B cell (primary cell): ENCODE measurements around the gene B9D1. TPM values are rescaled to one million over a fixed set of nuclear protein-coding genes. Genes with fewer than 3 reads are reported as not detected.

Source experiments
- ATAC-seq: fragments of 200-7000 bp; cut with Tn5 transposase; one replicate; pipeline ENCODE4 v1.10.0; 2021; ENCODE audit warnings: low read depth, mild to moderate bottlenecking, moderate number of reproducible peaks, moderate library complexity
- CTCF ChIA-PET: fragments of 350-600 bp; sonication (Branson Sonifier 250); formaldehyde crosslinking; loops from one replicate; lab custom pipeline; 2021; ENCODE audit warnings: antibody characterized with exemption, inconsistent platforms; lab: Charles Lee
- POLR2A ChIA-PET: fragments of 350-600 bp; sonication (Branson Sonifier 250); formaldehyde crosslinking; loops from one replicate; lab custom pipeline; 2021; ENCODE audit warnings: antibody characterized with exemption; lab: Charles Lee
- DNase-seq: peaks from one replicate; pipeline ENCODE4 v3.0.0; 2013
- H2AFZ ChIP-seq: 2 replicates; pipeline ENCODE4 v1.6.1; 2012; ENCODE audit warnings: mild to moderate bottlenecking, low read depth, low read length; ENCODE audit not compliant: insufficient read depth, poor library complexity, severe bottlenecking
- H3K27ac ChIP-seq, 2 donors: 1 replicate in 1 of 2; 2 replicates in 1 of 2; pipeline ENCODE4 v1.5.1; 2012 to 2013; ENCODE audit warnings: low read length in 2 of 2, mild to moderate bottlenecking in 2 of 2, moderate library complexity in 1 of 2
- H3K27me3 ChIP-seq, 4 experiments: fragments of 200-600 bp in 1 of 4; sonication (generic) in 1 of 4; replicated peaks in 1 of 4; 1 replicate in 2 of 4; 2 replicates in 2 of 4; pipeline versions ENCODE4 v1.6.1 to v1.7.0; 2013 to 2016; ENCODE audit warnings: low read length in 3 of 4, mild to moderate bottlenecking in 2 of 4, mixed read lengths in 1 of 4, moderate library complexity in 1 of 4; ENCODE audit not compliant: insufficient read depth in 4 of 4, control insufficient read depth in 3 of 4; ENCODE audit errors: control extremely low read depth in 1 of 4
- H3K36me3 ChIP-seq, 2 experiments: replicated peaks in 1 of 2; 1 replicate in 1 of 2; 2 replicates in 1 of 2; pipeline versions ENCODE4 v1.6.1 to v1.7.1; 2013; ENCODE audit warnings: low read length in 1 of 2; ENCODE audit not compliant: insufficient read depth in 2 of 2, control insufficient read depth in 1 of 2; ENCODE audit errors: control extremely low read depth in 1 of 2, extremely low read depth in 1 of 2
- H3K4me1 ChIP-seq, 2 donors: fragments of 200-600 bp in 1 of 2; sonication (generic) in 1 of 2; 1 replicate in 1 of 2; 2 replicates in 1 of 2; pipeline versions ENCODE4 v1.5.1 to v1.6.1; 2013 to 2017; ENCODE audit warnings: low read length in 2 of 2; ENCODE audit not compliant: control insufficient read depth in 2 of 2, insufficient read depth in 2 of 2
- H3K4me2 ChIP-seq: replicated peaks from 2 replicates; pipeline ENCODE3; 2012; ENCODE audit warnings: mild to moderate bottlenecking, low read depth, low read length; ENCODE audit not compliant: poor library complexity, severe bottlenecking
- H3K4me3 ChIP-seq, 5 experiments: fragments of 200-600 bp in 1 of 5; sonication (generic) in 1 of 5; 1 replicate in 3 of 5; 2 replicates in 2 of 5; pipeline versions ENCODE4 v1.5.1 to v1.7.0; 2011 to 2016; ENCODE audit warnings: low read length in 4 of 5, mild to moderate bottlenecking in 4 of 5, low read depth in 2 of 5, control low read depth in 1 of 5, moderate library complexity in 1 of 5; ENCODE audit not compliant: insufficient read depth in 1 of 5; ENCODE audit errors: control extremely low read depth in 1 of 5, extremely low read depth in 1 of 5
- H3K79me2 ChIP-seq: fragments of 200-600 bp; sonication (generic); one replicate; pipeline ENCODE4 v1.6.0; 2016; ENCODE audit warnings: low read length; ENCODE audit not compliant: control insufficient read depth, insufficient read depth
- H3K9ac ChIP-seq: fragments of 200-600 bp; sonication (generic); 2 replicates; pipeline ENCODE4 v1.6.1; 2017; ENCODE audit warnings: mild to moderate bottlenecking, low read length, moderate library complexity
- H3K9me3 ChIP-seq, 3 donors: one replicate each; pipeline versions ENCODE4 v1.6.1 to v1.7.1; 2013; ENCODE audit warnings: low read length in 2 of 3; ENCODE audit not compliant: control insufficient read depth in 2 of 3, insufficient read depth in 1 of 3; ENCODE audit errors: control extremely low read depth in 1 of 3
- H4K20me1 ChIP-seq: 2 replicates; pipeline ENCODE4 v1.6.0; 2012; ENCODE audit warnings: mild to moderate bottlenecking, low read length; ENCODE audit not compliant: insufficient read depth, control insufficient read depth, poor library complexity, severe bottlenecking
- H3K27ac Mint-ChIP-seq: one replicate; pipeline ENCODE4 v1.8.0; 2021; ENCODE audit warnings: mixed read lengths
- H3K27me3 Mint-ChIP-seq: one replicate; pipeline ENCODE4 v1.8.0; 2021; ENCODE audit warnings: mixed read lengths
- H3K4me1 Mint-ChIP-seq: one replicate; pipeline ENCODE4 v1.8.0; 2021; ENCODE audit warnings: mixed read lengths
- H3K4me3 Mint-ChIP-seq: one replicate; pipeline ENCODE4 v1.8.0; 2021; ENCODE audit warnings: mixed read lengths
- H3K9me3 Mint-ChIP-seq: one replicate; pipeline ENCODE4 v1.8.0; 2022; ENCODE audit warnings: mixed read lengths; ENCODE audit not compliant: insufficient read depth
- CTCF ChIP-seq: fragments of 200-600 bp; IDR thresholded peaks from one replicate; pipeline ENCODE4 v1.8.0; 2022; ENCODE audit warnings: antibody characterized with exemption, mild to moderate bottlenecking
- EZH2 ChIP-seq: IDR thresholded peaks from 2 replicates; pipeline ENCODE4 v1.6.1; 2012; ENCODE audit warnings: borderline replicate concordance, low read depth, mild to moderate bottlenecking, moderate library complexity, low read length; ENCODE audit not compliant: insufficient read depth, poor library complexity, severe bottlenecking
- WGBS: methylation state at CpG from one replicate; pipeline ENCODE4 v1.1.5; 2013; ENCODE audit warnings: missing lambda C conversion rate; ENCODE audit not compliant: insufficient coverage; 5-methylcytosine and 5-hydroxymethylcytosine counted together
- intact Hi-C: fragments of 100-400 bp; cut with micrococcal nuclease; formaldehyde crosslinking; loops from one replicate; pipeline ENCODE4 v1.10.0; 2022
- polyA plus RNA-seq: library from polyadenylated mRNA; depleted of rRNA; stranded (reverse); fragments of >200 nt; gene quantifications from 2 replicates; pipeline ENCODE4 v1.2.3, GENCODE V29; 2012
- total RNA-seq, 2 donors: library from RNA; stranded (reverse); fragments of 120-200 nt in 1 of 2; gene quantifications; 1 replicate in 1 of 2; 2 replicates in 1 of 2; pipeline versions ENCODE4 v1.2.3 to v1.2.4, GENCODE V29; 2013 to 2022

The B9D1 gene
- total and polyA plus RNA-seq, 2 donors (not counting 1 experiment from before 2014, with no cell fraction given), result 2.5 to 6.9 TPM

DNA sequence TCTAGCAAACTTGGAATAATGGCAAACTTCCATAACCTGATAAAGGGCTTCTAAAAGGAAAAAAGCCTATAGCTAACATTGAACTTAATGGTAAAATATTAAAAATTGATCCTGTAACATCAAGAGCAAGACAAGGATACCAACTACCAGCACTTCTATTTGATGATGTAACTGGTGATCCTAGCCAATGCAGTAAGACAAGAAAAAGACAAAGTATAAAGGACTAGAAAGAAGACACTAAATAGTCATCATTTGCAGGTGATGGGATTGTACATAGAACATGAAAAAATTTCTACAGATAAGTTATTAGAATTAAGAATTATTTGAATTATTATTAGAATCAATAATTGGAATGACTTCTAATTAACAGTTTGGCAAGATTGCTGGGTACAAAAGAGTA, 37.0 kb downstream of the B9D1 start:
- intact Hi-C loops, result no loop called here
- no peak overlapping the region for H3K4me3 Mint-ChIP-seq
- POLR2A ChIA-PET, result no interaction called here
- H2AFZ ChIP-seq, result no peak overlapping the region
- H4K20me1 ChIP-seq, result no peaks in the 10 kb centered on the region
- DNase-seq (no peak), ATAC-seq (no peak)
- no peaks in the 10 kb centered on the region for H3K79me2 ChIP-seq
- no peaks in the 10 kb centered on the region for H3K36me3 ChIP-seq
- H3K27ac Mint-ChIP-seq, result no peak overlapping the region
- H3K9me3 Mint-ChIP-seq, result peaks cover 3% of the 10 kb centered on the region
- no peak for TF ChIP-seq CTCF
- H3K27ac ChIP-seq, result no peak overlapping the region
- H3K27me3 Mint-ChIP-seq, result peaks cover 3% of the 10 kb centered on the region
- peaks cover 4 to 10% (median 5%) of the 10 kb centered on the region in 3 donors for H3K9me3 ChIP-seq
- H3K4me1 Mint-ChIP-seq, result no peaks in the 10 kb centered on the region
- CTCF ChIA-PET, result interaction anchor here (1.6 kb wide), 1 partner anchor 12 kb away, joined by 5 read pairs; no protein-coding TSS in a partner anchor
- no peak overlapping the region for H3K9ac ChIP-seq
- H3K4me3 ChIP-seq, result no peak overlapping the region
- H3K4me1 ChIP-seq, result no peaks in the 10 kb centered on the region
- H3K4me2 ChIP-seq, result no peak overlapping the region
- H3K27me3 ChIP-seq, result peaks cover 0 to 2% (median 0%) of the 10 kb centered on the region in 4 experiments

DNA sequence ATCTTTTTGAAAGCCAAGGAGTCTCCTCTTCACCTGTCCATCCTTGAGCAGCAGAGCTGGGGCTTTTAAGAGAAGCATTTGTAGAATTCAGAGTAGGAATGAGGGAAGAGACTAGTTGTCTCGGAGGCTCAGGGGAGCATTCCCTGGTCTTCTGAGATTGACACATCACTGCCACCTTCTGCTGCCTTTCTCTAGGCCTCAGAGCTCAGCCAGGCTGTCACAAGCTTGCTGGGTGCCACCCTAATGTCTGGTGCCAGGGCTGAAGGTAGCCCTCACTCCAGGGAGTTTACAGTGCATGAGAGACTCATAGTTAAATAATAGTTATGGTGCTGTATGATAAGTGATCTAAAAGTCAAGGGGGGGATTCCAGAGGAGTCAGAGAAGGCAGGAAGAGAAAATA, 39.7 kb downstream of the B9D1 start:
- Mint-ChIP-seq H3K27ac (no peak overlapping the region), H3K27me3 (peaks cover 4% of the 10 kb centered on the region), H3K4me1 (no peaks in the 10 kb centered on the region), H3K9me3 (peaks cover 3% of the 10 kb centered on the region), H3K4me3 (no peak overlapping the region)
- Histone ChIP-seq H4K20me1 (no peaks in the 10 kb centered on the region), H3K27ac (no peak overlapping the region), H3K79me2 (no peaks in the 10 kb centered on the region), H3K36me3 (peaks cover 0 to under 1% of the 10 kb centered on the region in 2 experiments), H3K9ac (no peak overlapping the region), H3K27me3 (peaks cover 0 to 10% (median 0%) of the 10 kb centered on the region in 4 experiments), H3K4me1 (no peaks in the 10 kb centered on the region), H3K9me3 (peaks cover 4 to 10% (median 5%) of the 10 kb centered on the region in 3 donors), H3K4me3 (no peak overlapping the region), H3K4me2 (no peak overlapping the region), H2AFZ (no peak overlapping the region)
- 100% methylated on average over 1 of the region's 1 CpG for WGBS
- no peak for ATAC-seq
- TF ChIP-seq CTCF, result no peak
- TF ChIP-seq EZH2, result no peak
- POLR2A ChIA-PET, result no interaction called here
- CTCF ChIA-PET, result interaction anchor here (0.7 to 3.8 kb wide), 5 partner anchors 12 to 23 kb away, joined by 3 to 16 read pairs (median 4); no protein-coding TSS in a partner anchor
- no peak for DNase-seq
- intact Hi-C loops, result no loop called here
